ENCODE data around the gene TRIM15.
A peak's percentile ranks its signal among the peaks of the same experiment; 100 is the strongest.

Gene TRIM15

DNA sequence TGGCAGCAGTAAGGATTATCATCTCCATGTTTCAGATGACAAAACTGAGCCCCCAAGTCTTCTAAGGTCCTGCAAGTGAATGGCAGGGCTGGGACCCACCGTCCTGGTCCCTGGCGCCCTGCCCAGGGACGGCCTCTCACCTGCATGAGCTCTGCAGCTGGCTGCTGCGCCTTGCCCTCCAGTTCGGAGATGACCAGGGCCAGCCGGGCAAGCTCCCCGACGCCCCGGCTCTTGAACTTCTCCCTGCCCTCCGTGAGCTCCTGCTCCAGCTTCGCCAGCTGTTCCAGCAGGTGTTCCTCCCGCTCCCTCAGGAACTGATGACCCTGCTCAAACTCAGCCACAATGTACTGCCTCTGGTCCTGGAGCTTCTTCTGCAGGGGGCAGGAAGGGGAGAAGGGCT lies 33.0 kb downstream of the TRIM15 start:
- Histone ChIP-seq H3K36me3 (ENCODE audit: control insufficient read depth, insufficient read depth, low read length) (peaks cover 10% of the 10 kb centered on the region), H3K27me3 (ENCODE audit: control insufficient read depth, insufficient read depth, low read length) (no peaks in the 10 kb centered on the region), H3K9me3 (ENCODE audit: control insufficient read depth, low read length) (no peaks in the 10 kb centered on the region), H3K9ac (ENCODE audit: low read length) (no peak overlapping the region), H3K4me3 (ENCODE audit: low read length) (no peak overlapping the region), H3K4me1 (ENCODE audit: control insufficient read depth, insufficient read depth, low read length) (no peaks in the 10 kb centered on the region)

DNA sequence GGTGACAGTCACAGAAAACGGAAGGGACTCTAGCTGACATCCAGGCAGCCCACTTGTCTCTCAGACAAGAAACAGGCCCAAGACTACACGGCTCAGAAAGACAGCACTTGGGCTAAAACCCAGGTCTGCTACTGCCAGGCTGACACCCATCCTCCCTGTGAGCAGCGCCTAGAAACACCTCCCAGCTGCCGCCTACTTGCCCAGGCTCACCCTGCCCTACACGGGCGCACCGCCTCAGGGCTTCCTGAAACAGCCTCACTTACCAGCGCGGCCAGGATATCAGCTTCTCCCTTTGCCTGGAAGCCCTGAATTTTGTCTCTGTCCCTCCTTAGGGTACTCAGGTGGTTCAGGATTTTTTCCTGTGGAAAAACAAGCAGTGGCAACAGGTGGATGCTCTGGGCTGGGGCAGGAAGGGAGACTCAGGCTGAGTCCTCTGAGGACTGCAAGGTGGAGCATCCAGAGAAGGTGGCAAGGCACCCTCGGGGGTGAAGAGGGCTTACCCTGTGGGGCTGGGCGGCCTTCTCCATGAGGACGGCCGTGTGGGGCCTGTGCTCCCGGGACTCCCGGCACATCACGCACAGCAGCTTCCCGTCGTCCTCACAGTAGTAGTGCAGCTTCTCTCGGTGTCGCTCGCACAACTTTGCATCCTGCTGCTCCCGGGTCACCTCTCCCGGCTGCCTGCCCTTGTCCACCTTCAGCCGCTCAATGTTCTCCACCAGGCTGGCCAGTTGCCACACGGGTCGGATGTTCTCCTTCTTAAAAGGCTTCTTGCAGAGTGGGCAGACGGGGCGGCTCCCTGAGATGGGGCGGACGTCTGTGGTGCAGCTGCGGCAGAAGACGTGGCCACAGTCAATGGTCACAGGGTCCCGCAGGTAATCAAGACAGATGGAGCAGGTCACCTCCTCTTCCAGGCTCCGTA lies 35.1 kb downstream of the TRIM15 start:
- H3K9me3 ChIP-seq (ENCODE audit: control insufficient read depth, low read length) = no peaks in the 10 kb centered on the region

DNA sequence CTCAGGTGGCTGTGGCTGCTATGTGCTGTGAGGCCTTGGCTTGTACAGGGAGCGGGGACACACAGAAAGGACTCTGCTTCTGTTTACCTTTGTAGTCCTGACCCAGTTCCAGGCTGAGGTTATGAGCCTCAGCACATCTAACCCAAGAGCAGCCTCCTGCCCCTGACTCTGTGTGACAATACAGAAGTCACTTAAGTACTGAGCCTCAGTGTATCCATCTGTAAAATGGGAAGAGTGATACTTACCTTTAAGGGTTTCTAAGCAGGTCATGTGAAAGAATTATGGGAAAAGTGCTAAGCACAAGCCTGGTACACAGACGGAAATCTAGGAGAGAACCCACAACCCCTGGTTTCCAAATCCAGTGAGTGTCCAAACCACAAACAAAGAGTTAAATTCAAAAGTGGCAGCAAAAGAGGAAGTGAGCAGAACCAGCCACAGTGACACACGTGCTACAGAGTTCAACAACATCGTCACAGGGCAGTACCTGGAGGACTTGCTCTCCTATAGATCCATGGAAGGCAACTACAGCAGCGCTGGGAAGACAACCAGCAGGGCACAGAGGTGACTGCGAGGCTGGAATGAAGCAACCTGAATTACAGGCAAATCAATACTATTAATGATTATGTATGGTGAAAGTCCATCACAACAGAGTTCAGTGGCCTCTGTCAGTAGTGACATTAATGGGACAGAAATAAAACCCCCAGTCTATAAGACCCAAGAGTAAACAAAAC lies 37.4 kb downstream of the TRIM15 start:
- H3K27me3 ChIP-seq (ENCODE audit: control insufficient read depth, insufficient read depth, low read length) = no peaks in the 10 kb centered on the region
- H3K36me3 ChIP-seq (ENCODE audit: control insufficient read depth, insufficient read depth, low read length) = peaks cover 9% of the 10 kb centered on the region
- H3K4me1 ChIP-seq (ENCODE audit: control insufficient read depth, insufficient read depth, low read length) = peaks cover 14% of the 10 kb centered on the region
- no peak overlapping the region for H3K9ac ChIP-seq (ENCODE audit: low read length)
- H3K4me3 ChIP-seq (ENCODE audit: low read length) = no peak overlapping the region
- H3K9me3 ChIP-seq (ENCODE audit: control insufficient read depth, low read length) = no peaks in the 10 kb centered on the region

More for the DNA sequence above, 35.1 kb downstream of the TRIM15 start:
- Histone ChIP-seq H3K4me3 (ENCODE audit: low read length) (no peak overlapping the region), H3K9ac (ENCODE audit: low read length) (no peak overlapping the region), H3K27me3 (ENCODE audit: control insufficient read depth, insufficient read depth, low read length) (no peaks in the 10 kb centered on the region), H3K4me1 (ENCODE audit: control insufficient read depth, insufficient read depth, low read length) (peaks cover 8% of the 10 kb centered on the region), H3K36me3 (ENCODE audit: control insufficient read depth, insufficient read depth, low read length) (peaks cover 9% of the 10 kb centered on the region)

DNA sequence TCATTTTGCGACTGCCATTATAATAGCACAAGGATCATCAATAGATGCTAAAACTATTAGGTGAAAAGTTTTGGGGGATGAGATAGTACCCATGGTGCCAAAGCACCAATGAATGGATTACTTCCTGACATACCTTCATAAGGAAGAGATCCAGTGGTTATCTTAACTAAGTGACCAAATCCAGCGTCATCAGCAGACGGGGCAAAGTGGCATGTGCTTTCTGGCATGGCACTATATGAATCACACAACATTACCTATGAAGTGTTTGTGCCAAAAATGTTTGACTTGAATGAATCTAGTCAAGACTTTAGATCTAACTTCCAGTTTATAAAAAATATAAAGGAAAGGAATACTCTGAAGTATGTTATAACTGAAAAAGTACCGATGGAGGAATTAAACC lies 39.0 kb downstream of the TRIM15 start:
- no peaks in the 10 kb centered on the region for H3K27me3 ChIP-seq (ENCODE audit: control insufficient read depth, insufficient read depth, low read length)
- H3K9ac ChIP-seq (ENCODE audit: low read length) = no peak overlapping the region
- H3K36me3 ChIP-seq (ENCODE audit: control insufficient read depth, insufficient read depth, low read length) = peaks cover 9% of the 10 kb centered on the region
- no peak overlapping the region for H3K4me3 ChIP-seq (ENCODE audit: low read length)
- no peaks in the 10 kb centered on the region for H3K9me3 ChIP-seq (ENCODE audit: control insufficient read depth, low read length)
- peaks cover 23% of the 10 kb centered on the region for H3K4me1 ChIP-seq (ENCODE audit: control insufficient read depth, insufficient read depth, low read length)

DNA sequence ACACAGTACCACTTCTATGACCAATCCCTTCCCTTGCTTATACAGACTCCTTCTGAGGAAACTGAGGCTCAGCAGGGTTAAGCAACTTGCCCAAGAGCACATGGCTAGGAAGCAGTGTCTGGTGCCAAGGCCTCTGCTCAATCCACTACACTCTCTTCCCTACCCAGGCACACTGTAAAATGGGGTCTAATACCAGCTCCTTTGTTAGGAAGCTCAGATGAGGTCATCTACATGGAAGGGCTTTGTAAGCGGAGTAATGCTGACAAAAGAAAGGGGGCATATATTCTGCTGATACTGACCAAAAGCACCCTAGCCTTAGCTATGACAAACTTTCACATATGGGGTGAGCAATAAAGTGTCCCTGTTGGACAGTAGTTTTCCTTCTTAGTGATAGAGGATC lies 40.8 kb downstream of the TRIM15 start:
- H3K9ac ChIP-seq (ENCODE audit: low read length) = no peak overlapping the region
- H3K4me3 ChIP-seq (ENCODE audit: low read length) = no peak overlapping the region
- peaks cover 37% of the 10 kb centered on the region for H3K4me1 ChIP-seq (ENCODE audit: control insufficient read depth, insufficient read depth, low read length)
- H3K9me3 ChIP-seq (ENCODE audit: control insufficient read depth, low read length) = no peaks in the 10 kb centered on the region
- no peaks in the 10 kb centered on the region for H3K27me3 ChIP-seq (ENCODE audit: control insufficient read depth, insufficient read depth, low read length)
- no peaks in the 10 kb centered on the region for H3K36me3 ChIP-seq (ENCODE audit: control insufficient read depth, insufficient read depth, low read length)

DNA sequence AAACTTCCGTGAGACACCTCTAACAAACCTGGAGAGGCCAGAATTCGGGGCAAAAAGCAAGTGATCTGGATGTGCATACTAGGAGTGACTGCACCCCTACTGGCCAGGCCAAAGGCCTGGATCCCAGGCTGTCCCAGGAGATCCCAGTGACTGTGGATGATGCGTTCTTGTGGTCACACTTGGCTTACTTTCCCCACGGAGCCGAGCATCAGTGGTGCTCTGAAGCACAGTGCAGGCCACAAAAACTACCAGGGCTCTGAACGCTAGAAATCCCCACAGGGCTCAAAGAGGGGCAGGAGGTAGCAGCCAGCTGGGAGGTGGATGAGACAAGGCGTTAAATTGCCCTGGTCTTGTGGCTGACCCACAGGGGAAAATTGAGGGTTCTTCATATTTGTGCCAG lies 42.8 kb downstream of the TRIM15 start:
- H3K36me3 ChIP-seq (ENCODE audit: control insufficient read depth, insufficient read depth, low read length) = no peaks in the 10 kb centered on the region
- H3K27me3 ChIP-seq (ENCODE audit: control insufficient read depth, insufficient read depth, low read length) = no peaks in the 10 kb centered on the region
- no peak overlapping the region for H3K9ac ChIP-seq (ENCODE audit: low read length)
- H3K4me1 ChIP-seq (ENCODE audit: control insufficient read depth, insufficient read depth, low read length) = peaks cover 41% of the 10 kb centered on the region
- no peak overlapping the region for H3K4me3 ChIP-seq (ENCODE audit: low read length)
- no peaks in the 10 kb centered on the region for H3K9me3 ChIP-seq (ENCODE audit: control insufficient read depth, low read length)

DNA sequence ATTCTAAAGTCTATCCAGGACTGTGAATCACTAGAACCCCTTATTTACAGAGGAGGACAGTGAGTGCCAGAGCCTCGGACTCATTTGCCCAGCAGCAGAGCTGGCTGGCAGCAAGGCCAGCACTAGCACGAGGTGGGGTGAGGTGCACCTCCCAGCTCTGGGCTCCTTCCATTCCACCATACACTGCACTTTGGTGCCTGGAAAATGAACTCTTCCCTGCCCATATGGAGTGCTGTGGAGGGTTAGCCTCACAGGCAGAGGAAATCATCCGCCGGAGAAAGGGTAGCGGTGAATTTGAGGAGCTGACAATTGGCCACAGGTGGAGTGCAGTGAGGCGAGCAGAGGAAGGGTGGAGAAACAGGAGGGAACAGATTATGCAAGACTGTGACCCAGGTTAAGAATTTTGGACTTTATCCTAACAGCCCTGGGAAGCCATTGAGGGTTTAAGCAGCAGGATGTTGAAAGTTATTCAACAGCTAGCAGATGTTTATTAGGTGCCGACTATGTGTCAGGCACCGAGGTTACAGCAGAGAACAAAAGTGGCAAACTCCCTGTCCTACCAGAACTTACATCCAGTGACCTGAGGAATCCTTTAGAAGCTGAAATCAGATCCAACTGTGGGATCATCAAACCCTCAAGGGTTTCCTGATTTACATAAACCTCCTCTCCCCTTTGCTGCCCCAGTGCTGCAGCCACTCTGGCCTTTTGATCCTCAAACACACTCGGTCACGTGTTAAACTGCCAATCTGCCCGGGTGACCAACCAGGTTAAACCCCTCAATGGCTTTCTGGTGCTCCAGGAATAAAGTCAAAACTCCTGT lies 43.7 kb downstream of the TRIM15 start:
- Histone ChIP-seq H3K4me3 (ENCODE audit: low read length) (no peak overlapping the region), H3K9me3 (ENCODE audit: control insufficient read depth, low read length) (no peaks in the 10 kb centered on the region), H3K27me3 (ENCODE audit: control insufficient read depth, insufficient read depth, low read length) (no peaks in the 10 kb centered on the region), H3K4me1 (ENCODE audit: control insufficient read depth, insufficient read depth, low read length) (peaks cover 42% of the 10 kb centered on the region), H3K9ac (ENCODE audit: low read length) (peak overlapping the region; percentile 10), H3K36me3 (ENCODE audit: control insufficient read depth, insufficient read depth, low read length) (no peaks in the 10 kb centered on the region)

DNA sequence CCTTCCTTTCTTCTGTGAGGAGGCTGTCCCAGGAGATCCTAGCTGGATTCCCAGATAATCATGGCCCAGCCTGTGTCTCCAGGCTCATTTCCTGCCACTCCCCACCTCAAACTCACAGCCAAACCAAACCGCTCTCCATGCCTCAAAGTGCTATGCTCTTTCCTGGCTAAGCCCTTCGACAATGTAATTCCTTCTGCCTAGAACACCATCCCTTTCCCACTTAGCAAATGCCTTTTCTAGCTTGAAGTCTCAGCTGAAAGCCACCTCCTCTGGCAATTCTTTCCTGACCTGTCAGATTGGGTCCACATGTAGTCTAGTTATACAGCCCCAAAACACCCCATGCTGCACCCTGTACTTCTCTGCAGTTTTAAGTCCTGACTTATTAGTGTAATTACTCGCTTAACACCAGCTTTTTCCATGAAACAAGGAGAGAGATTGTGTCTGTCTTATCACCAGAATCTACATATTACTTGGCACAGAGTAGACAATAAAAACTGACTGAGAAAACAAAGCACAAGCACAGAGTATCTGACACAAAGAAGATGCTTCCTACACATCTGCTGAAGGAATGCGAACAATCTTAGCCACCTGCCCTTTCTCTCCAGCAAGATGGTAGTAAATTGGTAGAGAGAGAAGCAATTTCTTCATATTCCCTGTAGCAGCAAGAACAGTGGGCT lies 44.4 kb downstream of the TRIM15 start:
- no peaks in the 10 kb centered on the region for H3K36me3 ChIP-seq (ENCODE audit: control insufficient read depth, insufficient read depth, low read length)
- peak overlapping the region; percentile 10 for H3K9ac ChIP-seq (ENCODE audit: low read length)
- H3K9me3 ChIP-seq (ENCODE audit: control insufficient read depth, low read length) = no peaks in the 10 kb centered on the region
- H3K4me1 ChIP-seq (ENCODE audit: control insufficient read depth, insufficient read depth, low read length) = peaks cover 45% of the 10 kb centered on the region
- H3K27me3 ChIP-seq (ENCODE audit: control insufficient read depth, insufficient read depth, low read length) = no peaks in the 10 kb centered on the region
- H3K4me3 ChIP-seq (ENCODE audit: low read length) = no peak overlapping the region

DNA sequence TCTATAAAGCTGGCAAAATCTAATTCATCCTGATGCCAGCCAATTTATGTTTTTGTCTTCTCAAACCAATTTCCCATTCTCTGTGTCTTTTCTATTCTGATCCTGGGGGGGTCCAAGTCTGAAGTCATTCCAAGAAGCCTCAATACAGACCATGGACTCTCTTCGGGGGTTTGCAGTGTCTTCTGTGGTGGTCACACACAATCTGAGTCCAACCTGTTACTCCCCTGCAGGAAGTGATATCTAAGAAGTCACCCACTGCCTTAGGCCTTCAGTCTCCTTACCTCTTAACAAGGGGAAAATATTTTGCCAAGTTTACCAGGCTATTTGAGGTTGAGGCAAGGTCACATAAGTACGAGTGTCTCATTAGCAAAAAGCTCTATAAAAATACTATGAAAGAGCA lies 48.0 kb downstream of the TRIM15 start:
- no peak overlapping the region for H3K9ac ChIP-seq (ENCODE audit: low read length)
- no peaks in the 10 kb centered on the region for H3K36me3 ChIP-seq (ENCODE audit: control insufficient read depth, insufficient read depth, low read length)
- no peak overlapping the region for H3K4me3 ChIP-seq (ENCODE audit: low read length)
- H3K27me3 ChIP-seq (ENCODE audit: control insufficient read depth, insufficient read depth, low read length) = no peaks in the 10 kb centered on the region
- peaks cover 39% of the 10 kb centered on the region for H3K4me1 ChIP-seq (ENCODE audit: control insufficient read depth, insufficient read depth, low read length)
- no peaks in the 10 kb centered on the region for H3K9me3 ChIP-seq (ENCODE audit: control insufficient read depth, low read length)

DNA sequence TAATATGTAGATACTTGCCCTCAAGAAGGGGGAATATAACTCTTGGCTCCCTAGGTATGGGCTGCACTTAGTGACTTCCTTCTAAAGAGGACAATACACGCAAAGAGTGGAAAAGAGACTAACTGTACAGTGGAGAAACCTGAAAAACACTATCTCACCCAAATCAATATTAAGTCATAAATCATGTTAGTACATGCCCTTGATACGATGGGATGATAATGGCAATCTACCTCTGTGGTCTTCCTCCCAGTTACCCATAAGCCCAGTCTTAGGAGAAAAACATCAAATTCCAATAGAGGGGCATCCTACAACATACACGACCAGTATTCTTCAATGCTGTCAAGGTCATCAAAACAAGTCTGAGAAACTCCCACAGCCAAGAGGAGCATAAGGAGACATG lies 48.6 kb downstream of the TRIM15 start:
- Histone ChIP-seq H3K36me3 (ENCODE audit: control insufficient read depth, insufficient read depth, low read length) (no peaks in the 10 kb centered on the region), H3K4me1 (ENCODE audit: control insufficient read depth, insufficient read depth, low read length) (peaks cover 35% of the 10 kb centered on the region), H3K9me3 (ENCODE audit: control insufficient read depth, low read length) (no peaks in the 10 kb centered on the region), H3K27me3 (ENCODE audit: control insufficient read depth, insufficient read depth, low read length) (no peaks in the 10 kb centered on the region), H3K4me3 (ENCODE audit: low read length) (peak overlapping the region; percentile 88), H3K9ac (ENCODE audit: low read length) (peak overlapping the region; percentile 97)

DNA sequence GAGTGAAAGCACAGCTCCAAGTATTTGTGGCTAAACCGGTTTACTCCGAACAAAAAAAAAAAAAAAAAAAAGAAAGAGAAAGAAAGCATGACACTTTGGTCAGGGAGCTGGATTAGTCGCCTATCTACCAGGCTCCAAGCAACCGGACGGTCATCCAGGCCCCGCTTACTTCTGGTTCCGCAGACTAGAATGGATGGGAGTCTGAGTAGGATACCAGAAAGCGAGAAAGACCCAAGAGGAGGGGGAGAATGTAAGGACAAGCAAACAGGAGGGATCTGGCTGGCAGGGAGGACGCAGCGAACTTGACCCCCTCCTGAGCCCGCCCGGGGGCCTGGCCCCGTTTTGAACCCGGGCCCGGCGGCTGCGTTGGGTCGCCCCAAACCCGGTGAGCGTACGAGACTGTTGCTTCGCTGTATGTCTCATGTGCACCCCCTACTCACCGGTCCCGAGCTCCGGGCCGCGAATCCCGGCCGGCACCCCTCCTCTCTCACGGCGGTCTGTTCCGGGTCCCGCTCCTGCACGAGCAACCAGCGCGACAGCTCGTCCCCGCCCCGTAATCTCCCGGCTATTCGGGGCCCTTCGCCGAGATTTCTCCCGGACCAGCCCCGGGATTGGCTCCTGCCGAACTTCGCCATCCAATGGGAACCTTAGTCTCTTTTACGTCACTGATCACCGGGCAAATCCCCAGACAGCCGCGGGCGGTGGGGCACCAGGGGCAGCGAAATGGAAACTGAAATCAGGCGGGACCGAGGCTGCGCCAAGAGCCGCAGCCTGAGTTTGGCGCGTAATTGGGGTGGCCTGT lies 49.7 kb downstream of the TRIM15 start, which contains the start of gene TRIM26:
Gene TRIM26, minus strand, starts transcription at position 542 of the 802 bp plus-strand sequence. CDS start 14,303 bp downstream, outside the sequence.
- Histone ChIP-seq H3K9ac (ENCODE audit: low read length) (peak within 1 kb of the TSS; percentile 97), H3K4me1 (ENCODE audit: control insufficient read depth, insufficient read depth, low read length) (peaks cover 23% of the 10 kb centered on the region), H3K27me3 (ENCODE audit: control insufficient read depth, insufficient read depth, low read length) (no peaks in the 10 kb centered on the region), H3K9me3 (ENCODE audit: control insufficient read depth, low read length) (no peaks in the 10 kb centered on the region), H3K36me3 (ENCODE audit: control insufficient read depth, insufficient read depth, low read length) (no peaks in the 10 kb centered on the region), H3K4me3 (ENCODE audit: low read length) (peak within 1 kb of the TSS; percentile 88)

Measured in mucosa of stomach (tissue), 1 donor.